PC-3 (cell line): ENCODE data around the gene IL1RAPL1. TPM values are rescaled to one million over a fixed set of nuclear protein-coding genes. Genes with fewer than 3 reads are reported as not detected.

Experiments
- ATAC-seq: fragments of 200-7000 bp; cut with Tn5 transposase; 2 replicates; pipeline ENCODE4 v1.9.1; 2020; ENCODE audit warnings: mild to moderate bottlenecking, moderate library complexity
- BruUV-seq: library from RNA; stranded (reverse); fragments of 400-500 nt; replicated peaks from 2 replicates; lab custom pipeline; 2021; lab: Mats Ljungman, UMichigan
- CTCF ChIA-PET: fragments of 300-600 bp; sonication (Branson Sonifier 250); formaldehyde crosslinking; loops from one replicate; lab custom pipeline; 2022; ENCODE audit warnings: antibody characterized with exemption; lab: Charles Lee
- POLR2A ChIA-PET: fragments of 300-600 bp; sonication (Branson Sonifier 250); formaldehyde crosslinking; loops from one replicate; lab custom pipeline; 2022; ENCODE audit warnings: antibody characterized with exemption; ENCODE audit not compliant: unreplicated experiment; lab: Charles Lee
- DNase-seq: peaks from one replicate; pipeline ENCODE4 v3.0.0-alpha.2; 2015
- H2AFZ ChIP-seq: fragments of 300-600 bp; sonication (generic); 2 replicates; pipeline ENCODE4 v1.6.0; 2016; ENCODE audit warnings: antibody characterized with exemption, low read length
- H3F3A ChIP-seq: fragments of 300-600 bp; sonication (generic); one replicate; pipeline ENCODE4 v1.6.0; 2017; ENCODE audit warnings: antibody characterized with exemption, low read length, control low read depth, mild to moderate bottlenecking; ENCODE audit not compliant: unreplicated experiment
- H3K27ac ChIP-seq: fragments of 300-600 bp; sonication (generic); 2 replicates; pipeline ENCODE4 v1.5.1; 2016; ENCODE audit warnings: mild to moderate bottlenecking, low read length
- H3K27me3 ChIP-seq: fragments of 300-600 bp; sonication (generic); 2 replicates; pipeline ENCODE4 v1.6.1; 2016; ENCODE audit warnings: low read length, mixed read lengths
- H3K36me3 ChIP-seq: fragments of 300-600 bp; sonication (generic); 2 replicates; pipeline ENCODE4 v1.6.1; 2016; ENCODE audit warnings: low read depth, mixed run types, low read length, mixed read lengths
- H3K4me1 ChIP-seq: fragments of 300-600 bp; sonication (generic); 2 replicates; pipeline ENCODE4 v1.5.1; 2016; ENCODE audit warnings: low read length; ENCODE audit not compliant: insufficient read depth
- H3K4me2 ChIP-seq: fragments of 300-600 bp; sonication (generic); 2 replicates; pipeline ENCODE4 v1.6.0; 2016; ENCODE audit warnings: low read length
- H3K4me3 ChIP-seq: fragments of 300-600 bp; sonication (generic); 2 replicates; pipeline ENCODE4 v1.5.1; 2016; ENCODE audit warnings: mild to moderate bottlenecking, low read length, mixed read lengths
- H3K79me2 ChIP-seq: fragments of 300-600 bp; sonication (generic); 2 replicates; pipeline ENCODE4 v1.6.1; 2017; ENCODE audit warnings: low read length, mixed read lengths
- H3K9ac ChIP-seq: fragments of 300-600 bp; sonication (generic); 2 replicates; pipeline ENCODE4 v1.6.0; 2016; ENCODE audit warnings: mild to moderate bottlenecking, low read length
- H3K9me2 ChIP-seq: fragments of 300-600 bp; sonication (generic); replicated peaks from 2 replicates; pipeline ENCODE4 v1.6.1; 2016; ENCODE audit warnings: mixed run types, low read length, mixed read lengths
- H3K9me3 ChIP-seq: fragments of 300-600 bp; sonication (generic); 2 replicates; pipeline ENCODE4 v1.6.1; 2016; ENCODE audit warnings: low read length, mixed read lengths
- H4K20me1 ChIP-seq: fragments of 300-600 bp; sonication (generic); 2 replicates; pipeline ENCODE4 v1.6.1; 2016; ENCODE audit warnings: low read length, mixed read lengths
- CTCF ChIP-seq: fragments of 300-600 bp; sonication (generic); conservative IDR thresholded peaks from 2 replicates; pipeline ENCODE4 v1.5.1; 2017; ENCODE audit warnings: antibody characterized with exemption, low read depth, mild to moderate bottlenecking, low read length
- EZH2 ChIP-seq: fragments of 300-600 bp; sonication (generic); IDR thresholded peaks from one replicate; pipeline ENCODE4 v1.6.1; 2017; ENCODE audit warnings: antibody characterized with exemption, mild to moderate bottlenecking, low read length; ENCODE audit not compliant: unreplicated experiment
- EZH2phosphoT487 ChIP-seq: fragments of 300-600 bp; sonication (generic); IDR thresholded peaks from 2 replicates; pipeline ENCODE4 v1.6.1; 2018; ENCODE audit warnings: mild to moderate bottlenecking, antibody characterized with exemption, low read length, borderline replicate concordance
- intact Hi-C: fragments of 100-400 bp; cut with micrococcal nuclease; formaldehyde crosslinking; loops from 2 replicates; pipeline ENCODE4 v1.9.0; 2023
- total RNA-seq: library from RNA; depleted of rRNA; stranded (reverse); fragments of >200 nt; gene quantifications from 2 replicates; pipeline ENCODE4 v1.2.3, GENCODE V29; 2014

IL1RAPL1 gene
- total RNA-seq, 1 experiment from 2014 or later, result 0.44 TPM

GRCh38 chrX:29581223-29581622 is 994.0 kb downstream of the IL1RAPL1 start:
- POLR2A ChIA-PET, result no interaction called here
- H3K4me3 ChIP-seq, result no peak overlapping the region
- H3K27me3 ChIP-seq, result no peaks in the 10 kb centered on the region
- H3K27ac ChIP-seq, result no peak overlapping the region
- no peaks in the 10 kb centered on the region for H3K79me2 ChIP-seq
- no peaks in the 10 kb centered on the region for H3K9me2 ChIP-seq
- H3K4me2 ChIP-seq, result no peak overlapping the region
- H3K36me3 ChIP-seq, result no peaks in the 10 kb centered on the region
- no peak for ATAC-seq
- DNase-seq, result no peak
- TF ChIP-seq CTCF (no peak), EZH2 (no peak), EZH2phosphoT487 (no peak)
- no peaks in the 10 kb centered on the region for H3K4me1 ChIP-seq
- H3K9me3 ChIP-seq, result no peaks in the 10 kb centered on the region
- CTCF ChIA-PET, result no interaction called here
- no peak overlapping the region for H2AFZ ChIP-seq
- intact Hi-C loops, result no loop called here
- no peak overlapping the region for H3K9ac ChIP-seq
- H4K20me1 ChIP-seq, result no peaks in the 10 kb centered on the region
- no peaks in the 10 kb centered on the region for H3F3A ChIP-seq
- BruUV-seq, result no TSS peak

- no peak for ATAC-seq
- Histone ChIP-seq H3K9me3 (no peaks in the 10 kb centered on the region), H3K9me2 (no peaks in the 10 kb centered on the region), H3K27ac (no peak overlapping the region), H3K36me3 (no peaks in the 10 kb centered on the region), H3K79me2 (no peaks in the 10 kb centered on the region), H3K9ac (no peak overlapping the region), H3K4me1 (no peaks in the 10 kb centered on the region), H3K4me3 (no peak overlapping the region), H3F3A (no peaks in the 10 kb centered on the region), H2AFZ (no peak overlapping the region), H3K27me3 (no peaks in the 10 kb centered on the region), H4K20me1 (no peaks in the 10 kb centered on the region), H3K4me2 (no peak overlapping the region)
- no peak for DNase-seq
- BruUV-seq, result no TSS peak
- CTCF ChIA-PET, result no interaction called here
- TF ChIP-seq CTCF (no peak), EZH2phosphoT487 (no peak), EZH2 (no peak)
- POLR2A ChIA-PET, result no interaction called here
- intact Hi-C loops, result no loop called here
These were observed 999.9 kb downstream of the IL1RAPL1 start for GRCh38 chrX:29587107-29587506.

GRCh38 chrX:29590921-29591320 is 1003.7 kb downstream of the IL1RAPL1 start:
- Histone ChIP-seq H3K4me1 (no peaks in the 10 kb centered on the region), H3K9ac (no peak overlapping the region), H3K79me2 (no peaks in the 10 kb centered on the region), H2AFZ (no peak overlapping the region), H3K9me3 (no peaks in the 10 kb centered on the region), H3F3A (no peaks in the 10 kb centered on the region), H3K27ac (no peak overlapping the region), H3K9me2 (no peaks in the 10 kb centered on the region), H4K20me1 (no peaks in the 10 kb centered on the region), H3K4me2 (no peak overlapping the region), H3K4me3 (no peak overlapping the region), H3K27me3 (no peaks in the 10 kb centered on the region), H3K36me3 (no peaks in the 10 kb centered on the region)
- DNase-seq (no peak), ATAC-seq (no peak)
- POLR2A ChIA-PET, result no interaction called here
- CTCF ChIA-PET, result no interaction called here
- BruUV-seq, result no TSS peak
- TF ChIP-seq EZH2phosphoT487 (no peak), CTCF (no peak), EZH2 (no peak)
- intact Hi-C loops, result no loop called here
